Body of pancreas (tissue), 4 donors: ENCODE measurements around the gene PMPCA. TPM values are rescaled to one million over a fixed set of nuclear protein-coding genes. Genes with fewer than 3 reads are reported as not detected.

ENCODE experiments used
- ATAC-seq: fragments of 150-250 bp; one replicate; pipeline ENCODE4 v1.9.1; 2016
- DNase-seq, 4 donors: peaks; one replicate each; pipeline ENCODE4 v3.0.0-alpha.2; 2019
- H3K27ac ChIP-seq, 4 donors: fragments of 200-600 bp; sonication (generic); 1 replicate in 3 of 4; 2 replicates in 1 of 4; pipeline versions ENCODE4 v1.5.1 to v1.6.1; 2016 to 2019; ENCODE audit warnings: mild to moderate bottlenecking in 1 of 4, mixed read lengths in 1 of 4, moderate library complexity in 1 of 4
- H3K27me3 ChIP-seq, 2 donors: fragments of 200-600 bp; sonication (generic); one replicate each; pipeline ENCODE4 v1.6.0; 2016; ENCODE audit warnings: mild to moderate bottlenecking in 1 of 2
- H3K36me3 ChIP-seq, 2 donors: fragments of 200-600 bp; sonication (generic); replicated peaks in 1 of 2; 2 replicates each; pipeline ENCODE4 v1.5.1; 2016; ENCODE audit warnings: low read depth in 2 of 2; ENCODE audit not compliant: insufficient read depth in 1 of 2
- H3K4me1 ChIP-seq: fragments of 200-600 bp; sonication (generic); one replicate; pipeline ENCODE4 v1.6.0; 2016
- H3K4me3 ChIP-seq, 2 donors: fragments of 200-600 bp; sonication (generic); 1 replicate in 1 of 2; 2 replicates in 1 of 2; pipeline ENCODE4 v1.5.1; 2016 to 2019
- H3K9me3 ChIP-seq, 3 donors: fragments of 200-600 bp; sonication (generic); 1 replicate in 2 of 3; 2 replicates in 1 of 3; pipeline ENCODE4 v1.5.1; 2016
- CTCF ChIP-seq, 7 experiments: fragments of 450-650 bp in 4 of 7; fragments of 200-600 bp in 3 of 7; sonication (generic) in 3 of 7; IDR thresholded peaks; one replicate each; pipeline ENCODE4 v1.5.1; 2016 to 2019; ENCODE audit warnings: antibody characterized with exemption in 7 of 7
- POLR2A ChIP-seq, 3 donors: fragments of 450-650 bp; IDR thresholded peaks; one replicate each; pipeline ENCODE4 v1.6.1; 2016; ENCODE audit warnings: antibody characterized with exemption in 3 of 3, mild to moderate bottlenecking in 2 of 3
- WGBS, 2 donors: methylation state at CpG; one replicate each; pipeline ENCODE4 v1.1.5; 2017; 5-methylcytosine and 5-hydroxymethylcytosine counted together
- intact Hi-C: fragments of 100-400 bp; cut with DNase I; formaldehyde crosslinking; loops from one replicate; pipeline ENCODE4 v1.15.1; 2023
- total RNA-seq, 2 donors: library from RNA; depleted of rRNA; stranded (reverse); fragments of >200 nt; gene quantifications; one replicate each; pipeline ENCODE4 v1.1.0, GENCODE V29; 2016

The PMPCA gene
- total RNA-seq, 2 donors from 2014 or later, result 23.6 to 25.1 TPM

- 87% methylated on average over 7 of the region's 7 CpGs for WGBS, 2 donors
- H3K4me1 ChIP-seq, result peaks cover 27% of the 10 kb centered on the region
- H3K27me3 ChIP-seq, result no peaks in the 10 kb centered on the region
- peaks cover 0 to 7% of the 10 kb centered on the region in 2 donors for H3K36me3 ChIP-seq
- ATAC-seq (no peak), DNase-seq (no peak)
- H3K27ac ChIP-seq, result no peak overlapping the region
- intact Hi-C loops, result no loop called here
- H3K4me3 ChIP-seq, result no peak overlapping the region
- TF ChIP-seq POLR2A (IDR thresholded peaks at IDR 0.05) (no peak), CTCF (IDR thresholded peaks at IDR 0.05) (no peak)
- no peaks in the 10 kb centered on the region for H3K9me3 ChIP-seq
Observed at GRCh38 chr9:136407911-136408310, 2.5 kb upstream of the PMPCA start.

GRCh38 chr9:136409557-136410455 is 652 bp upstream of the PMPCA start:
- 12 to 40% methylated on average over 8 to 66 of the region's 71 CpGs for WGBS, 2 donors
- peak in 1 of 3 donors; percentile 39 for TF ChIP-seq POLR2A (IDR thresholded peaks at IDR 0.05)
- no peak for TF ChIP-seq CTCF (IDR thresholded peaks at IDR 0.05)
- ATAC-seq (peak; percentile 37), DNase-seq (peak; percentile 31 to 43 (median 39))
- no peaks in the 10 kb centered on the region for H3K27me3 ChIP-seq
- peaks cover 27% of the 10 kb centered on the region for H3K4me1 ChIP-seq
- intact Hi-C loops, result no loop called here
- H3K9me3 ChIP-seq, result no peaks in the 10 kb centered on the region
- peaks cover 0 to 16% of the 10 kb centered on the region in 2 donors for H3K36me3 ChIP-seq
- peak overlapping the region; percentile 52 to 55 for H3K4me3 ChIP-seq
- H3K27ac ChIP-seq, result peak overlapping the region; percentile 41 to 82 (median 70)

GRCh38 chr9:136411378-136411777 is 920 bp downstream of the PMPCA start:
- peaks cover 0 to 22% of the 10 kb centered on the region in 2 donors for H3K36me3 ChIP-seq
- peaks cover 27% of the 10 kb centered on the region for H3K4me1 ChIP-seq
- H3K9me3 ChIP-seq, result no peaks in the 10 kb centered on the region
- ATAC-seq, result no peak
- no peaks in the 10 kb centered on the region for H3K27me3 ChIP-seq
- intact Hi-C loops, result no loop called here
- no peak for DNase-seq
- H3K4me3 ChIP-seq, result peak overlapping the region in 1 of 2 donors; percentile 51
- H3K27ac ChIP-seq, result no peak overlapping the region
- TF ChIP-seq POLR2A (IDR thresholded peaks at IDR 0.05) (no peak), CTCF (IDR thresholded peaks at IDR 0.05) (no peak)
- 23 to 25% methylated on average over 4 of the region's 4 CpGs for WGBS, 2 donors

- no peak overlapping the region for H3K4me3 ChIP-seq
- H3K27ac ChIP-seq, result no peak overlapping the region
- no peak for TF ChIP-seq POLR2A (IDR thresholded peaks at IDR 0.05)
- no peak for TF ChIP-seq CTCF (IDR thresholded peaks at IDR 0.05)
- H3K4me1 ChIP-seq, result peaks cover 27% of the 10 kb centered on the region
- H3K36me3 ChIP-seq, result peaks cover 6 to 29% of the 10 kb centered on the region in 2 donors
- no peaks in the 10 kb centered on the region for H3K9me3 ChIP-seq
- intact Hi-C loops, result no loop called here
- DNase-seq, result no peak
- no peak for ATAC-seq
- H3K27me3 ChIP-seq, result no peaks in the 10 kb centered on the region
- WGBS, 2 donors, result 69 to 81% methylated on average over 9 of the region's 9 CpGs
Observed at GRCh38 chr9:136412962-136413361, 2.5 kb downstream of the PMPCA start.
